GM23338 (cell line): Measurements from ENCODE around the gene CDC23. TPM values are rescaled to one million over a fixed set of nuclear protein-coding genes. Genes with fewer than 3 reads are reported as not detected.
"Not testable (repeated sequence)": the region's sequence is repeated elsewhere in the genome, so short reads cannot be mapped to it uniquely, and the experiment has no call there.

Experiments
- ATAC-seq: fragments of 200-7000 bp; cut with Tn5 transposase; 3 replicates; pipeline ENCODE4 v1.9.1; 2020
- DNase-seq: peaks from one replicate; pipeline ENCODE4 v3.0.0-alpha.2; 2015; ENCODE audit warnings: low spot score
- H2AFZ ChIP-seq: fragments of 200-600 bp; sonication (generic); 2 replicates; pipeline ENCODE4 v1.8.0; 2016; ENCODE audit warnings: antibody characterized with exemption, mild to moderate bottlenecking, moderate library complexity
- H3F3A ChIP-seq: fragments of 200-600 bp; sonication (generic); replicated peaks from 2 replicates; pipeline ENCODE4 v1.8.0; 2017; ENCODE audit warnings: antibody characterized with exemption, mixed run types, low read depth
- H3K27ac ChIP-seq: fragments of 200-600 bp; sonication (generic); 2 replicates; pipeline ENCODE4 v1.6.1; 2016; ENCODE audit warnings: low read depth
- H3K27me3 ChIP-seq: fragments of 200-600 bp; sonication (generic); 2 replicates; pipeline ENCODE4 v1.8.0; 2016; ENCODE audit warnings: mild to moderate bottlenecking, mixed run types, moderate library complexity; ENCODE audit not compliant: insufficient read depth
- H3K36me3 ChIP-seq: fragments of 200-600 bp; sonication (generic); 2 replicates; pipeline ENCODE4 v1.8.0; 2016; ENCODE audit warnings: mild to moderate bottlenecking; ENCODE audit not compliant: insufficient read depth
- H3K4me1 ChIP-seq: fragments of 200-600 bp; sonication (generic); 2 replicates; pipeline ENCODE4 v1.8.0; 2016; ENCODE audit warnings: mild to moderate bottlenecking, moderate library complexity; ENCODE audit not compliant: insufficient read depth
- H3K4me2 ChIP-seq: fragments of 200-600 bp; sonication (generic); 2 replicates; pipeline ENCODE4 v1.7.1; 2017; ENCODE audit warnings: mixed run types
- H3K4me3 ChIP-seq: fragments of 200-600 bp; sonication (generic); 2 replicates; pipeline ENCODE4 v1.6.1; 2016; ENCODE audit warnings: mixed run types
- H3K79me2 ChIP-seq: fragments of 200-600 bp; sonication (generic); replicated peaks from 2 replicates; pipeline ENCODE4 v1.8.0; 2017; ENCODE audit warnings: mild to moderate bottlenecking; ENCODE audit not compliant: insufficient read depth
- H3K9me2 ChIP-seq: fragments of 200-600 bp; sonication (generic); 2 replicates; pipeline ENCODE4 v1.8.0; 2017; ENCODE audit not compliant: insufficient read depth
- H4K20me1 ChIP-seq: fragments of 200-600 bp; sonication (generic); replicated peaks from 2 replicates; pipeline ENCODE4 v1.8.0; 2017; ENCODE audit warnings: mild to moderate bottlenecking; ENCODE audit not compliant: insufficient read depth
- H3K27ac Mint-ChIP-seq: 2 replicates; pipeline ENCODE4 v1.8.0; 2020; ENCODE audit warnings: inconsistent platforms, mild to moderate bottlenecking, moderate library complexity, mixed read lengths
- H3K27me3 Mint-ChIP-seq: 3 replicates; pipeline ENCODE4 v1.8.0; 2022; ENCODE audit warnings: low read depth, mild to moderate bottlenecking, moderate library complexity, mixed read lengths, inconsistent platforms; ENCODE audit not compliant: insufficient read depth, poor library complexity
- H3K36me3 Mint-ChIP-seq: 3 replicates; pipeline ENCODE4 v1.8.0; 2021; ENCODE audit warnings: low read depth, mild to moderate bottlenecking, inconsistent platforms, moderate library complexity, mixed read lengths
- H3K4me1 Mint-ChIP-seq: 3 replicates; pipeline ENCODE4 v1.8.0; 2020; ENCODE audit warnings: mild to moderate bottlenecking, inconsistent platforms, mixed read lengths
- H3K4me3 Mint-ChIP-seq: 3 replicates; pipeline ENCODE4 v1.8.0; 2021; ENCODE audit warnings: moderate library complexity, mild to moderate bottlenecking, inconsistent platforms, mixed read lengths
- H3K9me3 Mint-ChIP-seq: 3 replicates; pipeline ENCODE4 v1.8.0; 2020; ENCODE audit warnings: moderate library complexity, mild to moderate bottlenecking, inconsistent platforms, mixed read lengths
- polyA plus RNA-seq: library from polyadenylated mRNA; unstranded; fragments of >200 nt; fragmentation: Nextera tagmentation; extraction: Ambion mirVana; gene quantifications from 2 replicates; pipeline ENCODE4 v1.2.1, GENCODE V29; 2016
- total RNA-seq: library from RNA; depleted of rRNA; stranded (reverse); fragments of >200 nt; shearing (Covaris generic); gene quantifications from 2 replicates; pipeline ENCODE4 v1.2.3, GENCODE V29; 2014
- TF ChIP-seq, protein P1 (sequence below): fragments of 250-450 bp; sonication (Bioruptor Pico); IDR thresholded peaks from 2 replicates; pipeline ENCODE4 v1.5.0; 2020; ENCODE audit warnings: mild to moderate bottlenecking, moderate library complexity
- TF ChIP-seq, protein P2 (sequence below): IDR thresholded peaks from 2 replicates; pipeline ENCODE4 v1.6.1; 2016; ENCODE audit warnings: antibody characterized with exemption

Gene CDC23
- total and polyA plus RNA-seq, 2 experiments from 2014 or later = 28.0 to 45.9 TPM

DNA sequence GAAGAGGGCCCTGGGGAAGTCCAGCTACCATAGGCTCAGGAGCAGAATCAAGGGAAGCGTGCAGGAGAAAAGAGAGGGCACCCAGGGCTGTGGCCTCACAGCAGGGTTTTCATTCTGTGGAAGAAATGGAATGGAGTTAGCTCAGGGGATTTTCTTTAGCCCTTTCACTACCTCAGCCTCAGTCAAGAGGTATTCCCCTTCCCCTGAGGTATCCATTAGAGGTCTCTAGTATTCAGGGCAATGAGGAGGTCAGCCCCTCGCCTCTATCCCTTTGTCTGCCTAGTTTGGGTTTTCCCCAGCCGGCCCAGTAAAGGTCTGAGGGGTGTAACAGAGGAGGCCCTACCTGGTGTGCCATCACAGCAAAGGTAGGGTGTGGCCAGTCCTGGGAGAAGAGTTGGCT lies 39.8 kb upstream of the CDC23 start (continued):
- TF ChIP-seq, protein P1, sequence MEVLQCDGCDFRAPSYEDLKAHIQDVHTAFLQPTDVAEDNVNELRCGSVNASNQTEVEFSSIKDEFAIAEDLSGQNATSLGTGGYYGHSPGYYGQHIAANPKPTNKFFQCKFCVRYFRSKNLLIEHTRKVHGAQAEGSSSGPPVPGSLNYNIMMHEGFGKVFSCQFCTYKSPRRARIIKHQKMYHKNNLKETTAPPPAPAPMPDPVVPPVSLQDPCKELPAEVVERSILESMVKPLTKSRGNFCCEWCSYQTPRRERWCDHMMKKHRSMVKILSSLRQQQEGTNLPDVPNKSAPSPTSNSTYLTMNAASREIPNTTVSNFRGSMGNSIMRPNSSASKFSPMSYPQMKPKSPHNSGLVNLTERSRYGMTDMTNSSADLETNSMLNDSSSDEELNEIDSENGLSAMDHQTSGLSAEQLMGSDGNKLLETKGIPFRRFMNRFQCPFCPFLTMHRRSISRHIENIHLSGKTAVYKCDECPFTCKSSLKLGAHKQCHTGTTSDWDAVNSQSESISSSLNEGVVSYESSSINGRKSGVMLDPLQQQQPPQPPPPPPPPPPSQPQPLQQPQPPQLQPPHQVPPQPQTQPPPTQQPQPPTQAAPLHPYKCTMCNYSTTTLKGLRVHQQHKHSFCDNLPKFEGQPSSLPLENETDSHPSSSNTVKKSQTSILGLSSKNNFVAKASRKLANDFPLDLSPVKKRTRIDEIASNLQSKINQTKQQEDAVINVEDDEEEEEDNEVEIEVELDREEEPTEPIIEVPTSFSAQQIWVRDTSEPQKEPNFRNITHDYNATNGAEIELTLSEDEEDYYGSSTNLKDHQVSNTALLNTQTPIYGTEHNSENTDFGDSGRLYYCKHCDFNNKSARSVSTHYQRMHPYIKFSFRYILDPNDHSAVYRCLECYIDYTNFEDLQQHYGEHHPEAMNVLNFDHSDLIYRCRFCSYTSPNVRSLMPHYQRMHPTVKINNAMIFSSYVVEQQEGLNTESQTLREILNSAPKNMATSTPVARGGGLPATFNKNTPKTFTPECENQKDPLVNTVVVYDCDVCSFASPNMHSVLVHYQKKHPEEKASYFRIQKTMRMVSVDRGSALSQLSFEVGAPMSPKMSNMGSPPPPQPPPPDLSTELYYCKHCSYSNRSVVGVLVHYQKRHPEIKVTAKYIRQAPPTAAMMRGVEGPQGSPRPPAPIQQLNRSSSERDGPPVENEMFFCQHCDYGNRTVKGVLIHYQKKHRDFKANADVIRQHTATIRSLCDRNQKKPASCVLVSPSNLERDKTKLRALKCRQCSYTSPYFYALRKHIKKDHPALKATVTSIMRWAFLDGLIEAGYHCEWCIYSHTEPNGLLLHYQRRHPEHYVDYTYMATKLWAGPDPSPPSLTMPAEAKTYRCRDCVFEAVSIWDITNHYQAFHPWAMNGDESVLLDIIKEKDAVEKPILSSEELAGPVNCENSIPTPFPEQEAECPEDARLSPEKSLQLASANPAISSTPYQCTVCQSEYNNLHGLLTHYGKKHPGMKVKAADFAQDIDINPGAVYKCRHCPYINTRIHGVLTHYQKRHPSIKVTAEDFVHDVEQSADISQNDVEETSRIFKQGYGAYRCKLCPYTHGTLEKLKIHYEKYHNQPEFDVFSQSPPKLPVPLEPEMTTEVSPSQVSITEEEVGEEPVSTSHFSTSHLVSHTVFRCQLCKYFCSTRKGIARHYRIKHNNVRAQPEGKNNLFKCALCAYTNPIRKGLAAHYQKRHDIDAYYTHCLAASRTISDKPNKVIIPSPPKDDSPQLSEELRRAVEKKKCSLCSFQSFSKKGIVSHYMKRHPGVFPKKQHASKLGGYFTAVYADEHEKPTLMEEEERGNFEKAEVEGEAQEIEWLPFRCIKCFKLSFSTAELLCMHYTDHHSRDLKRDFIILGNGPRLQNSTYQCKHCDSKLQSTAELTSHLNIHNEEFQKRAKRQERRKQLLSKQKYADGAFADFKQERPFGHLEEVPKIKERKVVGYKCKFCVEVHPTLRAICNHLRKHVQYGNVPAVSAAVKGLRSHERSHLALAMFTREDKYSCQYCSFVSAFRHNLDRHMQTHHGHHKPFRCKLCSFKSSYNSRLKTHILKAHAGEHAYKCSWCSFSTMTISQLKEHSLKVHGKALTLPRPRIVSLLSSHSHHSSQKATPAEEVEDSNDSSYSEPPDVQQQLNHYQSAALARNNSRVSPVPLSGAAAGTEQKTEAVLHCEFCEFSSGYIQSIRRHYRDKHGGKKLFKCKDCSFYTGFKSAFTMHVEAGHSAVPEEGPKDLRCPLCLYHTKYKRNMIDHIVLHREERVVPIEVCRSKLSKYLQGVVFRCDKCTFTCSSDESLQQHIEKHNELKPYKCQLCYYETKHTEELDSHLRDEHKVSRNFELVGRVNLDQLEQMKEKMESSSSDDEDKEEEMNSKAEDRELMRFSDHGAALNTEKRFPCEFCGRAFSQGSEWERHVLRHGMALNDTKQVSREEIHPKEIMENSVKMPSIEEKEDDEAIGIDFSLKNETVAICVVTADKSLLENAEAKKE (CRISPR knock-in tag) = no peak
- TF ChIP-seq, protein P2, sequence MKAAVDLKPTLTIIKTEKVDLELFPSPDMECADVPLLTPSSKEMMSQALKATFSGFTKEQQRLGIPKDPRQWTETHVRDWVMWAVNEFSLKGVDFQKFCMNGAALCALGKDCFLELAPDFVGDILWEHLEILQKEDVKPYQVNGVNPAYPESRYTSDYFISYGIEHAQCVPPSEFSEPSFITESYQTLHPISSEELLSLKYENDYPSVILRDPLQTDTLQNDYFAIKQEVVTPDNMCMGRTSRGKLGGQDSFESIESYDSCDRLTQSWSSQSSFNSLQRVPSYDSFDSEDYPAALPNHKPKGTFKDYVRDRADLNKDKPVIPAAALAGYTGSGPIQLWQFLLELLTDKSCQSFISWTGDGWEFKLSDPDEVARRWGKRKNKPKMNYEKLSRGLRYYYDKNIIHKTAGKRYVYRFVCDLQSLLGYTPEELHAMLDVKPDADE = no peak

DNA sequence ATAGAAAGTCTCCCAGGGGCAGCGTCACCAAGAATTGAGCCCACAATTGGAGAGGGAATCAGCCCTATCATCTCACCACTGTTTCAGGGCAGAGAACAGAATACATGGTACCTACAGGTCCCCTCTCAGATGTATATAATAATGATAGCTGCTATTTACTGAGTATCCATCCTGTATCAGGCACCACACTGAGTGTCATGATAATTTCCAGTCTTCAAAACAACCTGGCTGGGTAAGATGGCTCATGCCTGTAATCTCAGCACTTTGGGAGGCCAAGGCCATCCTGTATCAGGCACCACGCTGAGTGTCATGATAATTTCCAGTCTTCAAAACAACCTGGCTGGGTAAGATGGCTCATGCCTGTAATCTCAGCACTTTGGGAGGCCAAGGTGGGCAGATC lies 34.7 kb upstream of the CDC23 start:
- Mint-ChIP-seq H3K27me3 (peaks cover 13% of the 10 kb centered on the region), H3K4me1 (peaks cover 16% of the 10 kb centered on the region)
- not testable (repeated sequence) for ATAC-seq, H3K4me3 ChIP-seq, H3K9me2 ChIP-seq, H2AFZ ChIP-seq, H3K4me1 ChIP-seq, H3K27ac ChIP-seq, H3K36me3 Mint-ChIP-seq, H4K20me1 ChIP-seq, H3K4me2 ChIP-seq, H3K4me3 Mint-ChIP-seq, H3K36me3 ChIP-seq, DNase-seq, H3K9me3 Mint-ChIP-seq, H3K79me2 ChIP-seq, H3K27ac Mint-ChIP-seq, H3F3A ChIP-seq
- peaks cover 15% of the 10 kb centered on the region for H3K27me3 ChIP-seq

DNA sequence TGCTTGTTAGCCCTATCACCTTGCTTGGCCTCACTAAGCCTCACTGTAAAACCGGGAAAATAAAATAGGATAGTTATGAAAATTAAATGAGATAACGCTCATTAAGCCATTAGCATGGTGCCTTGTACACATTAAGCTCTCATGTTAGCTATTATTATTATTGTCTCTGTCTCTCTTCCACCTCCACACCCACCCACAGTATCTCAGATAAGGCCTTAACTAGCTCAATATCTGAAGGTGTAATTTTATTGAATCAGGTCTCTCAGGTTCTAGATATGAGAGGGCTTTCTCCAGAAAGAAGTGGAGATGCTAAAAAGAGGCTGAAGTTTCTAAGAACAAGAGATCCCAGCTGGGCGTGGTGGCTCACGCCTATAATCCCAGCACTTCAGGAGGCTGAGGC lies 33.7 kb upstream of the CDC23 start:
- H3K4me3 Mint-ChIP-seq = no peak overlapping the region
- TF ChIP-seq, protein P1 (CRISPR knock-in tag) = no peak

More for the DNA sequence above, 33.7 kb upstream of the CDC23 start:
- Mint-ChIP-seq H3K27ac (no peak overlapping the region), H3K9me3 (no peaks in the 10 kb centered on the region), H3K36me3 (no peaks in the 10 kb centered on the region), H3K4me1 (peaks cover 19% of the 10 kb centered on the region), H3K27me3 (peaks cover 20% of the 10 kb centered on the region)
- Histone ChIP-seq H3K4me3 (no peak overlapping the region), H3K4me1 (peaks cover 9% of the 10 kb centered on the region), H4K20me1 (no peaks in the 10 kb centered on the region), H3K27ac (no peak overlapping the region), H3K36me3 (no peaks in the 10 kb centered on the region), H3K79me2 (no peaks in the 10 kb centered on the region), H3F3A (0 out of 2 replicates have a peak, but pooled peaks cover 4% of the 10 kb centered on the region), H2AFZ (no peak overlapping the region), H3K27me3 (peaks cover 24% of the 10 kb centered on the region), H3K4me2 (no peak overlapping the region), H3K9me2 (no peaks in the 10 kb centered on the region; the same call in 1 of the 2 replicates)
- ATAC-seq (no peak), DNase-seq (no peak)
